HepG2 (cell line): Measurements from ENCODE around the gene ZNF770. TPM values are rescaled to one million over a fixed set of nuclear protein-coding genes. Genes with fewer than 3 reads are reported as not detected.

ENCODE experiments used
- BHLHE40 ChIP-seq: IDR thresholded peaks from 2 replicates; pipeline ENCODE4 v1.6.1; 2011; ENCODE audit warnings: low read length, improper control_type of control experiment
- CBFB ChIP-seq: sonication (generic); formaldehyde crosslinking; IDR thresholded peaks from 2 replicates; pipeline ENCODE4 v1.4.0; 2020; ENCODE audit warnings: missing genetic modification reagents
- ETV6 ChIP-seq: sonication (generic); formaldehyde crosslinking; conservative IDR thresholded peaks from 2 replicates; pipeline ENCODE4 v1.4.0; 2020; ENCODE audit warnings: missing genetic modification reagents
- GABPB1 ChIP-seq: IDR thresholded peaks from 2 replicates; pipeline ENCODE4 v1.6.1; 2016; ENCODE audit warnings: mild to moderate bottlenecking, missing genetic modification reagents, moderate library complexity, missing compliant biosample characterization
- GMEB1 ChIP-seq: sonication (generic); formaldehyde crosslinking; IDR thresholded peaks from 2 replicates; pipeline ENCODE4 v1.5.1; 2020; ENCODE audit warnings: missing genetic modification reagents, mild to moderate bottlenecking, borderline replicate concordance
- GPN1 ChIP-seq: sonication (generic); formaldehyde crosslinking; IDR thresholded peaks from 2 replicates; pipeline ENCODE4 v1.5.1; 2020; ENCODE audit warnings: missing genetic modification reagents, borderline replicate concordance
- IRX3 ChIP-seq: sonication (generic); formaldehyde crosslinking; IDR thresholded peaks from 2 replicates; pipeline ENCODE4 v1.8.1; 2023; ENCODE audit warnings: mild to moderate bottlenecking, low read depth, missing genetic modification reagents, borderline replicate concordance
- MLX ChIP-seq: IDR thresholded peaks from 2 replicates; pipeline ENCODE4 v1.6.1; 2016
- PAXIP1 ChIP-seq: sonication (generic); formaldehyde crosslinking; conservative IDR thresholded peaks from 2 replicates; pipeline ENCODE4 v1.4.0; 2020; ENCODE audit warnings: mild to moderate bottlenecking, missing genetic modification reagents, moderate library complexity
- POGZ ChIP-seq: sonication (generic); formaldehyde crosslinking; IDR thresholded peaks from 2 replicates; pipeline ENCODE4 v1.4.0; 2020; ENCODE audit warnings: mild to moderate bottlenecking, missing genetic modification reagents
- SAP130 ChIP-seq: IDR thresholded peaks from 2 replicates; pipeline ENCODE4 v1.6.1; 2016; ENCODE audit warnings: low read depth
- SIN3A ChIP-seq: IDR thresholded peaks from 2 replicates; pipeline ENCODE4 v1.6.1; 2011; ENCODE audit warnings: low read depth, mild to moderate bottlenecking, control low read depth, low read length, borderline replicate concordance
- SUZ12 ChIP-seq: fragments of 150-350 bp; IDR thresholded peaks from 2 replicates; pipeline ENCODE4 v1.6.1; 2014; ENCODE audit warnings: low read depth, low read length
- TBP ChIP-seq: sonication (generic); formaldehyde crosslinking; IDR thresholded peaks from 2 replicates; pipeline ENCODE4 v1.5.0; 2020; ENCODE audit warnings: missing genetic modification reagents
- THAP11 ChIP-seq: IDR thresholded peaks from 2 replicates; pipeline ENCODE4 v1.6.1; 2016; ENCODE audit warnings: missing biosample characterization, missing genetic modification reagents
- ZFP90 ChIP-seq: sonication (generic); formaldehyde crosslinking; IDR thresholded peaks from 2 replicates; pipeline ENCODE4 v1.8.0; 2022; ENCODE audit warnings: missing genetic modification reagents, mild to moderate bottlenecking, inconsistent platforms, borderline replicate concordance
- ZNF614 ChIP-seq: IDR thresholded peaks from 2 replicates; pipeline ENCODE4 v1.6.1; 2018; ENCODE audit warnings: missing biosample characterization, missing genetic modification reagents, inconsistent platforms, borderline replicate concordance
- ZNF720 ChIP-seq: sonication (generic); formaldehyde crosslinking; IDR thresholded peaks from 2 replicates; pipeline ENCODE4 v1.4.0; 2020; ENCODE audit warnings: missing genetic modification reagents
- polyA plus RNA-seq, 8 experiments: library from polyadenylated mRNA; depleted of rRNA in 3 of 8; stranded (reverse) in 7 of 8; unstranded in 1 of 8; fragments of >200 nt; fragmentation: Illumina TruSeq in 4 of 8; extraction: Trizol in 4 of 8; gene quantifications; 2 replicates each; pipeline versions ENCODE4 v1.2.1 to v1.2.3, GENCODE V29; 2011 to 2016; ENCODE audit warnings: low read depth in 4 of 8, missing spikeins in 1 of 8, mixed read lengths in 1 of 8; ENCODE audit not compliant: insufficient read depth in 1 of 8
- total RNA-seq, 5 experiments: library from RNA; depleted of rRNA; stranded (reverse); fragments of >200 nt; fragmentation: Illumina TruSeq; extraction: Trizol; gene quantifications; 2 replicates each; pipeline ENCODE4 v1.2.3, GENCODE V29; 2016; ENCODE audit warnings: low read depth in 1 of 5
- TF ChIP-seq, protein P1 (sequence below): sonication (generic); formaldehyde crosslinking; IDR thresholded peaks from 2 replicates; pipeline ENCODE4 v1.4.0; 2020; ENCODE audit warnings: low read depth, mild to moderate bottlenecking, missing genetic modification reagents

The ZNF770 gene
- total and polyA plus RNA-seq, 2 of the 13 experiments (the other 11 are each of a cell fraction or from before 2014, with no cell fraction given), result 15.5 to 33.1 TPM

- TF ChIP-seq THAP11 (CRISPR knock-in tag) (peak; percentile 93), SIN3A (peak; percentile 52; the same call in 1 of the 2 replicates), GPN1 (CRISPR knock-in tag) (peak; percentile 61; the same call in 1 of the 2 replicates), ZNF720 (CRISPR knock-in tag) (no peak), GABPB1 (CRISPR knock-in tag) (peak; percentile 92), SUZ12 (no peak), IRX3 (CRISPR knock-in tag) (peak; percentile 70; the same call in 1 of the 2 replicates), POGZ (CRISPR knock-in tag) (peak; percentile 96), ZNF614 (CRISPR knock-in tag) (no peak; the same call in 1 of the 2 replicates), ETV6 (CRISPR knock-in tag) (peak; percentile 41; the same call in 1 of the 2 replicates), GMEB1 (peak; percentile 80), TBP (no peak), SAP130 (CRISPR knock-in tag) (peak; percentile 82), PAXIP1 (CRISPR knock-in tag) (0 out of 2 replicates have a peak, but pooled peaks have one; percentile 55), CBFB (CRISPR knock-in tag) (peak; percentile 74), ZFP90 (peak; percentile 87; the same call in 1 of the 2 replicates), MLX (CRISPR knock-in tag) (no peak), BHLHE40 (peak; percentile 63)
- TF ChIP-seq, protein P1, sequence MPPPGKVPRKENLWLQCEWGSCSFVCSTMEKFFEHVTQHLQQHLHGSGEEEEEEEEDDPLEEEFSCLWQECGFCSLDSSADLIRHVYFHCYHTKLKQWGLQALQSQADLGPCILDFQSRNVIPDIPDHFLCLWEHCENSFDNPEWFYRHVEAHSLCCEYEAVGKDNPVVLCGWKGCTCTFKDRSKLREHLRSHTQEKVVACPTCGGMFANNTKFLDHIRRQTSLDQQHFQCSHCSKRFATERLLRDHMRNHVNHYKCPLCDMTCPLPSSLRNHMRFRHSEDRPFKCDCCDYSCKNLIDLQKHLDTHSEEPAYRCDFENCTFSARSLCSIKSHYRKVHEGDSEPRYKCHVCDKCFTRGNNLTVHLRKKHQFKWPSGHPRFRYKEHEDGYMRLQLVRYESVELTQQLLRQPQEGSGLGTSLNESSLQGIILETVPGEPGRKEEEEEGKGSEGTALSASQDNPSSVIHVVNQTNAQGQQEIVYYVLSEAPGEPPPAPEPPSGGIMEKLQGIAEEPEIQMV (CRISPR knock-in tag), result peak; percentile 97
Measured at GRCh38 chr15:34988027-34988902, at the start of gene ZNF770 (continued).
